HEK293 (cell line): ENCODE results near the gene PDLIM5.
A peak's percentile ranks its signal among the peaks of the same experiment; 100 is the strongest.

ENCODE experiments used
- CTCF ChIA-PET: fragments of 350-600 bp; formaldehyde crosslinking; extraction: SDS; loops from one replicate; lab custom pipeline; 2021; ENCODE audit warnings: antibody characterized with exemption; lab: Yijun Ruan, JAX
- POLR2A ChIA-PET: fragments of 300-600 bp; formaldehyde crosslinking; extraction: SDS; loops from one replicate; lab custom pipeline; 2020; ENCODE audit warnings: antibody characterized with exemption, inconsistent platforms; lab: Yijun Ruan, JAX
- H3K27ac ChIP-seq: fragments of 200-500 bp; sonication (Bioruptor generic); 2 replicates; pipeline ENCODE4 v1.5.1; 2014; ENCODE audit warnings: low read depth, low read length, control low read depth, inconsistent platforms; ENCODE audit errors: extremely low read depth
- H3K36me3 ChIP-seq, 2 experiments: fragments of 200-500 bp in 1 of 2; sonication (Bioruptor generic) in 1 of 2; 1 replicate in 1 of 2; 2 replicates in 1 of 2; pipeline ENCODE4 v1.5.1; 2014 to 2017; ENCODE audit warnings: inconsistent platforms in 2 of 2, low read length in 2 of 2; ENCODE audit not compliant: control insufficient read depth in 2 of 2, insufficient read depth in 1 of 2
- H3K4me1 ChIP-seq: fragments of 200-500 bp; sonication (Bioruptor generic); 2 replicates; pipeline ENCODE4 v1.5.1; 2014; ENCODE audit warnings: mild to moderate bottlenecking, low read length, inconsistent platforms; ENCODE audit not compliant: control insufficient read depth, insufficient read depth
- H3K4me3 ChIP-seq: 2 replicates; pipeline ENCODE4 v1.5.1; 2011; ENCODE audit warnings: low read depth, mild to moderate bottlenecking, control low read depth, low read length, moderate library complexity
- H3K9me3 ChIP-seq: fragments of 200-500 bp; sonication (Bioruptor generic); 2 replicates; pipeline ENCODE4 v1.5.1; 2014; ENCODE audit warnings: low read depth, low read length, inconsistent platforms; ENCODE audit not compliant: control insufficient read depth, insufficient read depth
- BCL11A ChIP-seq: fragments of 450-650 bp; formaldehyde crosslinking; IDR thresholded peaks from 2 replicates; pipeline ENCODE4 v1.5.1; 2016; ENCODE audit warnings: low read depth, missing biosample characterization, missing genetic modification characterization
- GLI2 ChIP-seq: fragments of 450-650 bp; formaldehyde crosslinking; IDR thresholded peaks from 2 replicates; pipeline ENCODE4; 2017; ENCODE audit warnings: missing biosample characterization, missing genetic modification characterization, low read depth, borderline replicate concordance
- KLF8 ChIP-seq: fragments of 450-650 bp; formaldehyde crosslinking; IDR thresholded peaks from 2 replicates; pipeline ENCODE4 v1.5.1; 2016; ENCODE audit warnings: missing biosample characterization, missing genetic modification characterization
- MZF1 ChIP-seq: fragments of 450-650 bp; formaldehyde crosslinking; IDR thresholded peaks from 2 replicates; pipeline ENCODE4 v1.5.1; 2017; ENCODE audit warnings: missing biosample characterization, missing genetic modification characterization, borderline replicate concordance
- OSR2 ChIP-seq: fragments of 450-650 bp; formaldehyde crosslinking; IDR thresholded peaks from 2 replicates; pipeline ENCODE4 v1.5.1; 2016; ENCODE audit warnings: missing biosample characterization, missing genetic modification characterization
- OVOL3 ChIP-seq: fragments of 450-650 bp; formaldehyde crosslinking; IDR thresholded peaks from 2 replicates; pipeline ENCODE4 v1.5.1; 2016; ENCODE audit warnings: missing biosample characterization, missing genetic modification characterization
- PRDM1 ChIP-seq: fragments of 450-650 bp; formaldehyde crosslinking; IDR thresholded peaks from 2 replicates; pipeline ENCODE4; 2016; ENCODE audit warnings: missing biosample characterization, missing genetic modification characterization
- SP7 ChIP-seq: fragments of 450-650 bp; formaldehyde crosslinking; IDR thresholded peaks from 2 replicates; pipeline ENCODE4 v1.5.1; 2016; ENCODE audit warnings: missing biosample characterization, missing genetic modification characterization
- TSHZ1 ChIP-seq: fragments of 450-650 bp; formaldehyde crosslinking; IDR thresholded peaks from 2 replicates; pipeline ENCODE4 v1.5.1; 2016; ENCODE audit warnings: missing biosample characterization, missing genetic modification characterization, borderline replicate concordance
- ZNF146 ChIP-seq: fragments of 450-650 bp; formaldehyde crosslinking; IDR thresholded peaks from 2 replicates; pipeline ENCODE4 v1.5.1; 2016; ENCODE audit warnings: missing biosample characterization, missing genetic modification characterization
- ZNF16 ChIP-seq: fragments of 450-650 bp; formaldehyde crosslinking; IDR thresholded peaks from 2 replicates; pipeline ENCODE4 v1.5.1; 2016; ENCODE audit warnings: low read depth, missing biosample characterization, missing genetic modification characterization
- ZNF169 ChIP-seq: fragments of 450-650 bp; formaldehyde crosslinking; IDR thresholded peaks from 2 replicates; pipeline ENCODE4 v1.5.1; 2016; ENCODE audit warnings: missing biosample characterization, missing genetic modification characterization
- ZNF354C ChIP-seq: fragments of 450-650 bp; formaldehyde crosslinking; IDR thresholded peaks from 2 replicates; pipeline ENCODE4 v1.5.1; 2016; ENCODE audit warnings: missing biosample characterization, missing genetic modification characterization, low read depth, borderline replicate concordance
- ZNF366 ChIP-seq: fragments of 450-650 bp; formaldehyde crosslinking; conservative IDR thresholded peaks from 2 replicates; pipeline ENCODE4 v1.5.1; 2016; ENCODE audit warnings: missing biosample characterization, missing genetic modification characterization
- ZNF394 ChIP-seq: fragments of 450-650 bp; formaldehyde crosslinking; IDR thresholded peaks from 2 replicates; pipeline ENCODE4 v1.5.1; 2016; ENCODE audit warnings: missing biosample characterization, missing genetic modification characterization, mild to moderate bottlenecking, moderate library complexity, borderline replicate concordance
- ZNF473 ChIP-seq: fragments of 450-650 bp; formaldehyde crosslinking; IDR thresholded peaks from 2 replicates; pipeline ENCODE4 v1.5.1; 2017; ENCODE audit warnings: missing biosample characterization, missing genetic modification characterization
- ZNF501 ChIP-seq: fragments of 450-650 bp; formaldehyde crosslinking; IDR thresholded peaks from 2 replicates; pipeline ENCODE4 v1.5.1; 2016; ENCODE audit warnings: missing biosample characterization, missing genetic modification characterization
- ZNF549 ChIP-seq: fragments of 450-650 bp; IDR thresholded peaks from 2 replicates; pipeline ENCODE4 v1.5.1; 2018; ENCODE audit warnings: missing biosample characterization, missing genetic modification characterization, mild to moderate bottlenecking, inconsistent platforms, moderate library complexity
- ZNF561 ChIP-seq: fragments of 450-650 bp; IDR thresholded peaks from 2 replicates; pipeline ENCODE4 v1.5.1; 2018; ENCODE audit warnings: missing biosample characterization, missing genetic modification characterization, borderline replicate concordance
- ZNF701 ChIP-seq: fragments of 450-650 bp; formaldehyde crosslinking; IDR thresholded peaks from 2 replicates; pipeline ENCODE4 v1.5.1; 2016; ENCODE audit warnings: missing biosample characterization, missing genetic modification characterization
- ZNF776 ChIP-seq: fragments of 450-650 bp; formaldehyde crosslinking; IDR thresholded peaks from 2 replicates; pipeline ENCODE4 v1.5.0; 2017; ENCODE audit warnings: missing biosample characterization, missing genetic modification characterization, borderline replicate concordance
- ZNF791 ChIP-seq: fragments of 450-650 bp; formaldehyde crosslinking; IDR thresholded peaks from 2 replicates; pipeline ENCODE4 v1.5.1; 2016; ENCODE audit warnings: missing biosample characterization, missing genetic modification characterization
- ZNF837 ChIP-seq: fragments of 450-650 bp; formaldehyde crosslinking; IDR thresholded peaks from 2 replicates; pipeline ENCODE4 v1.5.1; 2016; ENCODE audit warnings: missing biosample characterization, missing genetic modification characterization
- ZNF843 ChIP-seq: fragments of 450-650 bp; formaldehyde crosslinking; IDR thresholded peaks from 2 replicates; pipeline ENCODE4 v1.5.1; 2016; ENCODE audit warnings: missing biosample characterization, missing genetic modification characterization
- TF ChIP-seq, protein P1 (sequence below): fragments of 450-650 bp; formaldehyde crosslinking; IDR thresholded peaks from 2 replicates; pipeline ENCODE4 v1.5.1; 2016; ENCODE audit warnings: missing biosample characterization, missing genetic modification characterization
- TF ChIP-seq, protein P2 (sequence below): fragments of 450-650 bp; formaldehyde crosslinking; IDR thresholded peaks from 2 replicates; pipeline ENCODE4 v1.5.1; 2017; ENCODE audit warnings: missing biosample characterization, missing genetic modification characterization

Gene PDLIM5

GRCh38 chr4:94484818-94485217 lies 33.1 kb downstream of the PDLIM5 start (continued):
- TF ChIP-seq, protein P1, sequence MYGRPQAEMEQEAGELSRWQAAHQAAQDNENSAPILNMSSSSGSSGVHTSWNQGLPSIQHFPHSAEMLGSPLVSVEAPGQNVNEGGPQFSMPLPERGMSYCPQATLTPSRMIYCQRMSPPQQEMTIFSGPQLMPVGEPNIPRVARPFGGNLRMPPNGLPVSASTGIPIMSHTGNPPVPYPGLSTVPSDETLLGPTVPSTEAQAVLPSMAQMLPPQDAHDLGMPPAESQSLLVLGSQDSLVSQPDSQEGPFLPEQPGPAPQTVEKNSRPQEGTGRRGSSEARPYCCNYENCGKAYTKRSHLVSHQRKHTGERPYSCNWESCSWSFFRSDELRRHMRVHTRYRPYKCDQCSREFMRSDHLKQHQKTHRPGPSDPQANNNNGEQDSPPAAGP = no peak

DNA sequence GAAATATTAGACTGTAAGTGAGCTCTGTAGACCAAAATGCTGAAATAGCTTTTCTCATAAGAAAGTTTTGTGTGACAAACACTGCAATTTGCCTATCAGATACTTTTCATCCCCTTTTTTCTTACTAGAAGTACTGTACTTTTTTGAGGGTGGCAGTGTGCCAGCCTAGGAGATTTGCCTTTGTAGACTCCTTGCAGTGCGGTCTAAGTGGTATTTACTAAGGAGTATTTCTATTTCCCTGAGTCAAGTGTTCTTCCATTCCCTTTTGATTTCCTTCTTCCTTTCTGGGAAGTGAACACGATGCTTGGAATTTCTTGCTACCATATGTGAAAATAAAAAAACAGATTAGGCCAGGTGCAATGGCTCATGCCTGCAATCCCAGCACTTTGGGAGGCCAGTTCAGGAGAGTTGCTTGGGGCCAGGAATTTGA lies 34.6 kb downstream of the PDLIM5 start:
- ChIA-PET POLR2A (no interaction called here), CTCF (interaction anchor here (0.6 to 1.1 kb wide), 2 partner anchors 138 to 153 kb away, joined by 3 read pairs; no protein-coding TSS in a partner anchor)
- no peaks in the 10 kb centered on the region for H3K36me3 ChIP-seq
- H3K4me1 ChIP-seq = no peaks in the 10 kb centered on the region
- TF ChIP-seq, protein P2, sequence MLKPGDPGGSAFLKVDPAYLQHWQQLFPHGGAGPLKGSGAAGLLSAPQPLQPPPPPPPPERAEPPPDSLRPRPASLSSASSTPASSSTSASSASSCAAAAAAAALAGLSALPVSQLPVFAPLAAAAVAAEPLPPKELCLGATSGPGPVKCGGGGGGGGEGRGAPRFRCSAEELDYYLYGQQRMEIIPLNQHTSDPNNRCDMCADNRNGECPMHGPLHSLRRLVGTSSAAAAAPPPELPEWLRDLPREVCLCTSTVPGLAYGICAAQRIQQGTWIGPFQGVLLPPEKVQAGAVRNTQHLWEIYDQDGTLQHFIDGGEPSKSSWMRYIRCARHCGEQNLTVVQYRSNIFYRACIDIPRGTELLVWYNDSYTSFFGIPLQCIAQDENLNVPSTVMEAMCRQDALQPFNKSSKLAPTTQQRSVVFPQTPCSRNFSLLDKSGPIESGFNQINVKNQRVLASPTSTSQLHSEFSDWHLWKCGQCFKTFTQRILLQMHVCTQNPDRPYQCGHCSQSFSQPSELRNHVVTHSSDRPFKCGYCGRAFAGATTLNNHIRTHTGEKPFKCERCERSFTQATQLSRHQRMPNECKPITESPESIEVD (tag by site-specific recombination) = peak; percentile 62
- TF ChIP-seq MZF1 (tag by site-specific recombination) = peak; percentile 21; the same call in 1 of the 2 replicates
- TF ChIP-seq PRDM1 (tag by site-specific recombination) = peak; percentile 44; the same call in 1 of the 2 replicates
- TF ChIP-seq ZNF837 (tag by site-specific recombination) = no peak
- no peaks in the 10 kb centered on the region for H3K9me3 ChIP-seq
- no peak overlapping the region for H3K4me3 ChIP-seq
- no peak overlapping the region for H3K27ac ChIP-seq

- ChIA-PET CTCF (no interaction called here), POLR2A (no interaction called here)
- Histone ChIP-seq H3K27ac (no peak overlapping the region), H3K4me1 (no peaks in the 10 kb centered on the region), H3K36me3 (no peaks in the 10 kb centered on the region), H3K9me3 (no peaks in the 10 kb centered on the region), H3K4me3 (no peak overlapping the region)
- TF ChIP-seq SP7 (no peak), ZNF169 (no peak), ZNF776 (tag by site-specific recombination) (no peak), ZNF354C (no peak), ZNF394 (tag by site-specific recombination) (no peak), ZNF16 (tag by site-specific recombination) (no peak), ZNF549 (tag by site-specific recombination) (no peak), ZNF561 (tag by site-specific recombination) (no peak), KLF8 (tag by site-specific recombination) (no peak), TSHZ1 (no peak), BCL11A (tag by site-specific recombination) (no peak), ZNF843 (tag by site-specific recombination) (no peak), ZNF366 (no peak), ZNF146 (tag by site-specific recombination) (no peak), ZNF473 (tag by site-specific recombination) (no peak), ZNF791 (tag by site-specific recombination) (no peak), OSR2 (tag by site-specific recombination) (0 out of 2 replicates have a peak, but pooled peaks have one; percentile 15), ZNF501 (no peak), GLI2 (tag by site-specific recombination) (no peak), OVOL3 (tag by site-specific recombination) (no peak), ZNF701 (no peak)
- TF ChIP-seq, protein P2 (tag by site-specific recombination) = peak; percentile 72
These were observed 36.9 kb downstream of the PDLIM5 start for GRCh38 chr4:94488670-94489069.
